Bone marrow (tissue), 2 donors: ENCODE data around the gene STX18.
"Not testable (repeated sequence)": the region's sequence is repeated elsewhere in the genome, so short reads cannot be mapped to it uniquely, and the experiment has no call there.

Experiments used
- DNase-seq, 2 donors: peaks; one replicate each; lab custom pipeline; 2025; lab: John Stamatoyannopoulos, UW

STX18 gene

GRCh38 chr4:4554234-4554633 lies 12.4 kb upstream of the STX18 start:
- no peak for DNase-seq

DNA sequence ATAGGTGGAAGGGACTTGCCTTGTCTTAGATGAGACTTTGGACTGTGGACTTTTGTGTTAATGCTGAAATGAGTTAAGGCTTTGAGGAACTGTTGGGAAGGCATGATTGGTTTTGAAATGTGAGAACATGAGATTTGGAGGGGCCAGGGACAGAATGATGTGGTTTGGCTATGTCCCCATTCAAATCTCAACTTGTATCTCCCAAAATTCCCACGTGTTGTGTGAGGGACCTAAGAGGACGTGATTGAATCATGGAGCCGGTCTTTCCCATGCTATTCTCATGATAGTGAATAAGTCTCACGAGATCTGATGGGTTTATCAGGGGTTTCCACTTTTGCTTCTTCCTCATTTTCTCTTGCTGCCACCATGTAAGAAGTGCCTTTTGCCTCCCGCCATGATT lies 10.2 kb upstream of the STX18 start:
- not testable (repeated sequence) for DNase-seq

DNA sequence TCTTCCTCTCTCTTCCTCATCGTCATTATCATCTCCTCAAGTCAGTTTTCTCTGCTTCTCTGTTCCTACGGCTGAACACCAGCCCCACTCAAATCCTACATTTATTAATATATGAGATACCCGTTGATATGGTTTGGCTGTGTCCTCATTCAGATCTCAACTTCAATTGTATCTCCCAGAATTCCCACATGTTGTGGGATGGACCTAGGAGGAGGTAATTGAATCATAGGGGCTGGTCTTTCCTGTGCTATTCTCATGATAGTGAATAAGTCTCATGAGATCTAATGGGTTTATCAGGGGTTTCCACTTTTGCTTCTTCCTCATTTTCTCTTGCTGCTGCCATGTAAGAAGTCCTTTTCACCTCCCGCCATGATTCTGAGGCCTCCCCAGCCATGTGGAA lies 8.3 kb upstream of the STX18 start:
- DNase-seq, result not testable (repeated sequence)

DNA sequence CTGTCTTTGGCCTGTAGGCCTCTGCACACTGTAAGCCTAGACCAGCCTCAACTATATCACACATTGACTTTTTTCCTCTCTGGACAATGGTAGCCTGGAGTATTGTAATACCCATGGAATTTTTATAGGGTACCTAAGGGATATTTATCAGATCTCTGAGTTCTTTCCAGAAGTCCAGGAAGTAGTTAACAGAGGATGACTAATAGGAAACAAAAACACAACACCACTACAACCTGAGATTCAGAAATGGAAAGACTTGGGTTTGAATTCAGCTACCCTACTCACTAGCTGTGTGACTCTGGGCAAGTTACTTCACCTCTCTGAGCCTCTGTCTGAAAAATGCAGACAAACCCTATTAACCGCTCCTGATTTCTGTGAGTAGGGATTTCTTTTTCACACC lies 7.7 kb upstream of the STX18 start:
- no peak for DNase-seq

DNA sequence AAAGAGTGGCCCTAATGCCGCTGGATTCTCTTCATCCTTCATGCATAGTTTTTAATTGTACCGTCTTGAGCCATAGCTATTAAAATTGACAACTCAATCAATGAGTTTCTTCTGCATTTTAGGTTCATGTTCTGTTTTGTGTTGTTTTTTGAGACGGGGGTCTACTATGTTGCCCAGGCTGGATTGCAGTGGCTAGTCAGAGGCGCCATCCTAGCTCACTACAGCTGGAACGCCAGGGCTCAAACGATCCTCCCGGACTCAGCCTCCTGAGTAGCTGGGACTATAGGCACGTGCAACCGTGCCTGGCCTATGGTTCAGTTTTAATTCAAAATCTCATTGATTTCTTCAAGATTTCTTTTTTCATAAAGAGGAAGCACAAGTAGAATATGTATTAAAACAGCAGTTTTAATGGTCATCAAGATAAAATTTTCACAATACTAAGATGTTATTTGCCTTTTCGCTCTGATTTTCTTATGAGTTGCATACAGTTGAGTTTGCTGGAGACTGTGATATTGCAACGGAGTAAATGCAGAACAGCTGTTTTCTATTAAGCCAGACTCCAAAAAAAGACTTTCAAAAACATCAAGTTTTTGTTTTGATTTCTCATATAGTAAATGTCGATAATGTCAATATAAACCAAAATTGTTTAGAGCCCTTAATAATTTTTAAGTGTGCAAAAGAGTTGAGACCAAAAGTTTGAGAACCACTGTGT lies 1.1 kb upstream of the STX18 start:
- DNase-seq, result no peak

DNA sequence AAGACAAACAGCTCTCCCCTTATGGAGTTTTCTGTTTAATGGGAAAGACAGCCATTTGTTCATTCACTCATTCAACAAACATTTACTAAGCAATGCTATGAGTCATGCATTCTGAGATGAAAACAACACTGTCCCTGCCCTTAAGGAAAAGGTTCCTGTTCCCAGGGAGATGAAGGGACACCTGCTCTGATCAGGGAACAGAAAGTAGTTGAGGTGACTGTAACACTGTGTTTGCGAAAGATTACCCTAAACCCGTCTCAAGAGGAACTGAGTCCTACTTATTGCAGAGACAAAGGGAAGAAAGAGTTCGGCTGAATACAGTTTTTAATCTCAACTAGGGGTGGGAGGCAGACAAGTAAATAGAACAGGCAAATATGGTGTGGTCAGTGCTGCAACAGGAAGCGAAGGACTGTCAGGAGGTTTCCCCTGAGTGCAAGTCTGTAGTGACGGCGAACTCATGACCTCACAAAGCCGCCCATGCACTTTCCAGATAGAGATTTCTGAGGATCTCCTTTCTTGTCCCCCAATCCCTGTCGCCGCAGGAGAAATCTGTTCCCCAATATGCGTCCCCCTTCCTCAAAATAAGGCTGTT lies 712 bp downstream of the STX18 start:
- DNase-seq, result peak in 1 of 2 donors; percentile 41

- no peak for DNase-seq
Measured at GRCh38 chr4:4539481-4539880, 2.4 kb downstream of the STX18 start.

- DNase-seq, result no peak
Measured at GRCh38 chr4:4535590-4535989, 6.3 kb downstream of the STX18 start.

- DNase-seq, result no peak
Measured at GRCh38 chr4:4534515-4535145, 7.2 kb downstream of the STX18 start.

- no peak for DNase-seq
Measured at GRCh38 chr4:4533461-4534169, 8.2 kb downstream of the STX18 start.

- no peak for DNase-seq
Measured at GRCh38 chr4:4532371-4533154, 9.3 kb downstream of the STX18 start.

- DNase-seq, result no peak
Measured at GRCh38 chr4:4529392-4529791, 12.5 kb downstream of the STX18 start.

- no peak for DNase-seq
Measured at GRCh38 chr4:4526401-4526800, 15.4 kb downstream of the STX18 start.

GRCh38 chr4:4524364-4524763 lies 17.5 kb downstream of the STX18 start:
- no peak for DNase-seq

- DNase-seq, result no peak
Measured at GRCh38 chr4:4521731-4522130, 20.1 kb downstream of the STX18 start.

- no peak for DNase-seq
Measured at GRCh38 chr4:4521136-4521535, 20.7 kb downstream of the STX18 start.

DNA sequence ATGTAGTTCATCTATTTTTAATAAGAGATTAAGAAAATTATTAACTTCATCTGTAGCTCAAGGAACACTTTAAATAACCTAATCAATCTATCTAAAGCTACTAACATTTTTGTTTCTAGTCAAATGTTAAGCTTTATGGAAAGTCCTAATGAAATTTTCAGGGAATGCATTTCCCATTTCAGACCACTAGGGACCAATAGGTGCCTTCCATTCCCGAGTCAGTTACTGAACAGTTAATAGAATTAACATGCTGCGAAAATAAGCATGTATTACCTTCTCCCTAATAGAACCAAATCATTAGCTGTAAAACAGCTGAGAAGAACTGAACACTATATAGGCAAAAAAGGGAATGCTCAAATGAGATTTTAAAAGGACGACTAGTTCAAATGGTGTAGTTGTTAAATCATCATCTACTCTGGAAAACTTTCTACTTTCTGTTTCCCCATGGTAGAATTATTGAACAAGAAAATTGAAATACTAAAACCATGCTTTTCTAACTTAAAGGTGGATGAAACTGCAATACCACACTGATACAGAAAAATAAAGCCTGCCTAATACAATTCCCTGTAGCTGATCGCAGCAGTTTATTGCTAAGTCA lies 22.5 kb downstream of the STX18 start:
- DNase-seq, result no peak

GRCh38 chr4:4518747-4519146 lies 23.1 kb downstream of the STX18 start:
- DNase-seq, result no peak

DNA sequence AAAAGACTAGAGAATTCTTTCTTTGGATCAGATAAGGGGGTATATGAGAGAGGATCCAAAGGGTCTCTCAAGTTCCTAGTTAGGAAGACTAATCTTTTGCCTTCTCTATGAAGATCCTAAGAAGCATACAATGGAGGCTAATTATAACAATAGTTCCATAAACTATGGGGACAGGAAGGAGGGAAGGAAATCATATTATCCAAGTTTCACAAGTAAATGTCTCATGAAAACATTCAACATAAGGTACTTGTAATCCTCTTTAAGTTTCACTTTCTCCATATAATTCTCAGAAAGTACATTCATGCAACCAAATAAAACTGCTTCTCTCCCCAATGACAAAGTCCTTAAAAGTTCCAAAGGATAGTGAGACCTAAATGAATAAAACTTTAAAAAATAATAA lies 27.1 kb downstream of the STX18 start:
- no peak for DNase-seq

DNA sequence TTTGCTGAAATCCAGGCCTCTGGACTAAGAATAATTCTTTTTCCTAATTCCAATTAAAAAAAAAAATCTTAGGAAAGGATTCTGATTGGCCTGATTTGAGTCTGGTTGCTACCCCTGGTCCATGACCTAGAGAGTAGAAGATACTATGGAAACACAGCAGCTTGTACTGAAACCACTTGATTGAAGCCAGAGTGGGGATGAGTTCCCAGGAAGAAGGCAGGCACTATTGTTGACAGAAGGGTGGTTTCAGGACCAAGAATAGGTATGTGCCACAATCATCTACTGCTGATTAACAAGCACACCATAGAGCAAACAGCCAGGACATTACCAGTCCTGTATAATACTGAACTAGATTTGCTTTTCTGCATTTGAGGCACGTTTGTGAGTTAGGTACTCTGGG lies 29.6 kb downstream of the STX18 start:
- DNase-seq, result no peak

GRCh38 chr4:4510641-4511040 lies 31.2 kb downstream of the STX18 start:
- DNase-seq, result not testable (repeated sequence)

GRCh38 chr4:4509521-4509920 lies 32.3 kb downstream of the STX18 start:
- DNase-seq, result no peak
